ENCODE measurements around the gene CSKMT. TPM values are rescaled to one million over a fixed set of nuclear protein-coding genes. Genes with fewer than 3 reads are reported as not detected.
A peak's percentile ranks its signal among the peaks of the same experiment; 100 is the strongest.
"Not testable (repeated sequence)": the region's sequence is repeated elsewhere in the genome, so short reads cannot be mapped to it uniquely, and the experiment has no call there.

CSKMT gene
- total RNA-seq, 1 donor from 2014 or later, result 7.5 TPM

DNA sequence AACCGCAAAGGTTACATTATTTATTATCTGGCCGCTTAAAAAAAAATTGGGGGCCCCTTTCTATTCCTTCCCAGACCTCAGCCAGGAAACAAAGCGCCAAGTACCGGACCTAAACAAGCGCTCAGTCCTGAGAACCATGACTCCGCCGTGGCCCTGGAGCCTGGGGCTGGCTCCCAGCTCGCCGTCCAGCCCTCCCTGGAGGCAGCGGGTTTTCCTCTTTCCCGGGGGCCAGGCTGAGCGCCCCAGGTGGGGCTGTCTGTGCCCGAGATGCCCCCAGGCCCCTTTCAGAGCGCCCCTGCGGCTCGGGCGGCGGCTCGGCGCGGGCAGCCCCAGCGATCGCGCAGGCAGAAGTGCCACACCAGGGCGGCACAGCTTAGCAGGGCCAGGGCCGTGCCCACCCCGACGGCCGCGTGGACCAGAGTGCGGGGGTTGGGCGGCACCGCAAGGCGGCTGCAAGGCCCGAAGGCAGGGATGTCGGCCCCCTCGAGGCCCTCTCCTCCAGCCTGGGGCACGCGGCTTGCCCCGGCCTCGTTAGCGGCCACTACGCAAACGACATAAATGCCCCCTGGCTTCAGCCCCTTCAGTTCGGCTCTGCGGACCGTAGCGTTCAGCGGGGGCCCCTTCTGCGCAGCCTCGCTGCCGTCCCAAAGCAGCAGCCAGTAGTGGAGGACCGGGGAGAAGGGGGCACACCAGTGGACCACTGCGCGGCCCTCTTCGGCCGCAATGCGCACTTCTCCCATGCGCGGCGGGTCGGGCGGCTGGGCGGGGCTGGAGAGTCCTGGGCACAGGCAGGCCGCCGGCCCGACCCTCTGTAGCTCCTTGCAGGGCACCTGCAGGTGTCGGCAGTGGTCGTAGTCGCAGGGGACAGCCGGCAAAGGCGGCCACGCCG lies 22.6 kb downstream of the CSKMT start:
- DNase-seq (ENCODE audit: low read depth, low spot score), result no peak

DNA sequence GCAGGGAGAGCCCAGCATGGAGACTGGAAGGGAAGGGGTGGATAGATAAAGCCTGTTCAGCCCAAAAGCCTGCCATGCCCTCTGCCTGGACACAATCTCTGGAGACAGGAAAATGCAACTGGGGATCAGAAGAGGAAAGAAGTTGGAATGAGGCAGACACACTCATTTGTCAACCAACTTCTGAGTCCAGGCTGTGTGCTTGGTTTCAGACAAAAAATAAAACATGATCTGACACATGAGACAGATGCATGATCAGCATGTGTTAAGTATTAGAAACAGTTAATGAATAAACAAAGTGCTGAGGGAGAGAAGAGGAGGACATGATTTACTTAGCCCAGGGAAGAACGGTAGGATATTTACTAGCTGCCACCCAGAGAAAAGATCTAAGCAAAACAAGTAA lies 23.4 kb downstream of the CSKMT start:
- no peak for DNase-seq (ENCODE audit: low read depth, low spot score)

DNA sequence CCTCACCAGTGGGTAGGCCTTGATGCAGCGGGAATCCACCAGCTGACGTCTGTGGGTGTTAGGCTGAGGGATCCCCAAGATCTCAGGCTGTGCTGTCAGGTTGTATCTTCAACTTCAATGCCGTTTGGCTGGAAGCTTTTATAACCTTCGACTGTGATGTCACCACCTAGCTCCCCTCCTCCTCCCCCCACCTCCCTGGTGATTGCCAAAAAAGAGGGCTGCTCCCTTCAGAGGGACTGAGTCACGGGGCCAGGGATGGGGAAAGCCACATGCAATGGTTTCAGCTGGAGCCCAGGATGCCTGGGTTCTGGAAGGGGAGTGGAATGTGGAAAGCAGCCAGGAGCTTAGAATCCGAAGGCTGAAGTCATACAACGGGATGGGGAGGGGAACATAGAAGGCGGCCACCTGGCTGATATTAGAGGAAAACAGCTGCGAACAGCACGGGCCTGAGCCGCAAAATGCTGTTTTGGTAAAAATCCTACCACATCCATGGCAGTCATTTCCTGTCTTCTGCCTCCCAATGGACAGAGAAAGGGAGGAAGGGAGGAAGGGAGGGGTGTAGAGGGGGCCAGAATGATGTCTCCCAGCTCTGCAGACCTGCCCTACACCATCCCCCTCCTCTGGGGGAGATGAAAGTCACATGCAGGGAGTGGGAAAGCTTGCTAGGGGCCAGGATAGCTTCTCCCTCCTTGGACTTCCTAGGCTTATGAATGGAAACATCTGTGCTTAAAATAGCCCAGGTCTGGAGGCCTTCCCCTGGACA lies 24.5 kb downstream of the CSKMT start, which contains the start of gene LRRN4CL:
LRRN4CL (minus strand) TSS at position 110 of the 763 bp plus-strand sequence. CDS start 1,022 bp downstream, outside the sequence.
- no peak for DNase-seq (ENCODE audit: low read depth, low spot score)

DNA sequence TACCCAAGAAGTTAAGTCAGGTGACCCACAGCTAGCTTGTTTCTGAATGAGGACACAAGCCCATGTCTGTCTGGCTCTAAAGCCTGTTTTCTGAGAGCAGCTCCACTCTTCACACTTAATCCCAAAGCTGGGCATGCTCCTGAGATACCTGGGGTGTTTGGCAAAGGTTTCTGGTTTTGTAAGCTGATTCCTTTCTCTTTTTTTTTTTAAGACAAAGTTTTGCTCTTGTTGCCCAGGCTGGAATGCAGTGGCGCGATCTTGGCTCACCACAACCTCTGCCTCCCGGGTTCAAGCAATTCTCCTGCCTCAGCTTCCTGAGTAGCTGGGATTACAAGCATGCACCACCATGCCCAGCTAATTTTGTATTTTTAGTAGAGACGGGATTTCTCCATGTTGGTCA lies 28.5 kb downstream of the CSKMT start:
- DNase-seq (ENCODE audit: low read depth, low spot score), result not testable (repeated sequence)

DNA sequence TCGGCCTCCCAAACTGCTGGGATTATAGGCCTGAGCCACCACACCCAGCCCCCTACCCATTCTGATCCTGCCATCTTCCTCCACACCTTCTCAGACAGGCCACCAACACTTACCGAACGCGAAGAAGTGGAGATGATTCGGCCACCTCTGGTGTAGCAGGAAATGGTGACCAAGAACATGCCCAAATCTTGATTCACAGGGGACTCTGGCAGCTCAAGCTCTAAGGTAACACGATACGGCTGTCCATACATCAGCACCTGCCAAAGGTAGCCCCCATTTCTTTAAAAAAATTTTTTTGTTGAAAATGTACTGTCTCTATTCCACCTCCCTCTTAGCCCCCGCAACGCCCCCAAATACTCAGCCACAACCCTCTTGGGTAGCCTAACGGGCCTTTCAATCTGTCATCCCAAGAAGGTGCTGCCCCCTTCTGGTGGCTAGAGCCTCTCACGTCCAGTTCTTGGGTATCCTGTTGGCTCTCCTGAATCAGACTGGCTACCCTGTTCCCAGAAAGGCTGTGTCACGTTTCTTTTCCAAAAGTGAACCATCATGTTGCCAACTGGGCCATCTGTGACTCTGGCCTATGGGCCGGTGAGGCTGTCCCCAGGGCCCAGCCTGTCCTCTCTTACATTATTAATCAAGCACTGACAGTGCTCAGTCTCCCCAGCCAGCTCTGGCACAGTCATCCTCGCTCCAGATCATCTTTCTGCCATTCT lies 29.5 kb downstream of the CSKMT start:
- peak; percentile 59 for DNase-seq (ENCODE audit: low read depth, low spot score)

DNA sequence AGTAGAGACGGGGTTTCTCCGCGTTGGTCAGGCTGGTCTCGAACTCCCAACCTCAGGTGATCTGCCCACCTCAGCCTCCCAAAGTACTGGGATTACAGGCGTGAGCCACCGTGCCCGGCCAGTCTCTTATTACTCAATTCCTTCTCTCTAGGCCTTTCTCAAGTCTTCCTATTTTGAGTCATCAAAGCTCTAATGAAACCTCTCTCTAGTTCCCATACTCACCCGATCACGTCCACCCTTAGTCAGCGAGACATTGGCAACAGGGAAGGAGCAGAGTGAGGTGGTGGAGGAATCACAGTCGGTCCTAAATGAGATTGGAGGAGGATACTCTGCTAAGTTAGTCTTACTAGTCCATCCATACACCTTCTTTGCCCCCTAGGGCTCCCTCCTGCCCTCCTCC lies 37.1 kb downstream of the CSKMT start:
- DNase-seq (ENCODE audit: low read depth, low spot score), result no peak

DNA sequence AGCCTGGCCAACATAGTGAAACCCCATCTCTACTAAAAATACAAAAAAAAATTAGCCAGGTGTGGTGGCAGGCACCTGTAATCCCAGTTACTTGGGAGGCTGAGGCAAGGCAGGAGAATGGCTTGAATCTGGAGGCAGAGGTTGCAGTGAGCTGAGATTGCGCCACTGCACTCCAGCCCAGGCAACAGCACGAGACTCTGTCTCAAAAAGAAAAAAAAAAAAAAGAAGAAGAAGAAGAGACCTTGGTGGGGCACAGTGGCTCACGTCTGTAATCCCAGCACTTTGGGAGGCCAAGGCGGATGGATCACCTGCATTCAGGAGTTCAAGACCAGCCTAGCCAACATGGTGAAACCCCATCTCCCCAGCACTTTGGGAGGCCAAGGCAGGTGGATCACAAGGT lies 38.8 kb downstream of the CSKMT start:
- DNase-seq (ENCODE audit: low read depth, low spot score), result not testable (repeated sequence)

DNA sequence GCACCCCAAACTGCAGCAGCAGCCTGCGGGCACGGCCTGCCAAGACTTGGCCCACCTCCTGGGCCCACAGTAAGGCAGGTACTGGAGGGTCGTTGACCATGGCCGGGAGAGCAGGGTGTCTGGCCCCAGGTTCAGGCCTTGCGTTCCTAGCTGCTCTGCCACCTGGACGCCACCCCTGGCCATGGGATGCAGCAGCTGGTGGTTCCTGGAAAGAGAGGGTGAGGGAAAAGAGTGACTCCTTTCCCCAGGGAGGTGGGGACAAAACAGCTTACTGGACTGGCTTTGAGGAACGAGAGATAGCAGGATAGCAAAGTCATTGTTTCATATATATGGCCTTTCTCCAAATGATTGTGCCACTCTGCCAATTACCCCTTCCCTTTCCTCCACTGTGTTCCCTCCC lies 40.3 kb downstream of the CSKMT start:
- DNase-seq (ENCODE audit: low read depth, low spot score), result no peak

DNA sequence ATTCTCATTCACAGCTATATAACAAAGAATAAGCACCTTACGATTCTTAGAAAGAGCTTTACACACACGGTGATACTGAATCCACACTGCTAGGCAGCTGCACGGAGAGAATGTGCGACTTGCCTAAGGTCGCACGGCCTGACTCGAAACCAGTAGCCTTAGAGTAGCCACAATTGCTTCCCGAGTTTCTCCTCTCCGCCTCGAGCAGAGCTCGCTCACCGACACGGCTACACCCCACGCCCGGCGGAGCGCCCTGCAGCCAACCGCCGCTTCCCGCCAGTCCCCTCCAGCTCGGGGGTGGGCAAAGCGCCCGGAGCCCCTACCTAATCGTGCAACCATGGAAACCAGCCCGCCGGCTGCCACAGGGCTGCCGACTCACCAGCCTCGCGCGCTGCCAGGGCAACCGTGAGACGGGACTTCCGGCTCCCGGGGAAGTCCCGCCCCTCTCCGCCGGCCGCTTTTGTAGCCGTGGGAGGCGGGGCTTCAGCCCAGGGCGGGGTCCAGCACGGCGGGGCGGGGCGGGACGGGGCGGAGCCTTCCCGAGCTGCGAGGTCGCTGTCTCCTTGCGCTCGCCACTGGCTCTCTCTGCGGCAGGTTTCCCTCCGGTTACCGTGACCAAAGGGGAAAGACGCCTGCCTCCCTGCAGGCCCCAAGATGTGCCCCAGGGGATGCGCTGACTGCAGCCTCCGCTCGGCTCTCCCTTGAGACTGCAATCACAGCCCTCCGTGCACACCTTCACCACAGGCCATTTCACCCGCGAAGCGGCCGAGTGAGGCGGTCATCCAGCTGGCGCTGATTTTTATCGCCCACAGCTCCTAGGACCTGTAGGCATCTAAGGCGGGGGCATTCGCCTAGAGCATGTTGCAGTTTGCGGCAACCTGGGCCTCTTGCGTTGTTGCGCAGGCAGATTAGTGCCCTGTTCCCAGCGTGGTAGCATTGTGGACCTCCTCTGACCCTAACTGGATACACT lies 41.1 kb downstream of the CSKMT start:
- peak; percentile 74 for DNase-seq (ENCODE audit: low read depth, low spot score)

DNA sequence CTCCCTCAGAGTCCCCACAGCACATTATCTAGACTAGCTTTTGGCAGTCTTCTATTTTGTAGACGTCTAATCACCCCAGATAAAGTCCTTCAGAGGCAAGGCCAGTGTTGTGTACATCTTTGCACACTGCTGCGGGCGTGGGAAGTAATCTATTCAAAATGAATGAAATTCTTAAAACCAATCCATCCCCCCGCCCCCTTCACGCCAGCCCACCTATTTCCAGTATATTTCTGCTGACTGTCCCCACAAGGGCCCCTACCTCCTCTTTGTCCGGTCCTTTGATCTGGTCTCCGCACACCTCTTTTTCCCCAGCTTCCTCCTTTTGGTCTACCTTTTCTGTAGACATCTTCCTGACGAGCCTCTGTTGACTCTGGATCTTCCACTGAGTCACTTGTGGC lies 41.7 kb downstream of the CSKMT start:
- no peak for DNase-seq (ENCODE audit: low read depth, low spot score)

DNA sequence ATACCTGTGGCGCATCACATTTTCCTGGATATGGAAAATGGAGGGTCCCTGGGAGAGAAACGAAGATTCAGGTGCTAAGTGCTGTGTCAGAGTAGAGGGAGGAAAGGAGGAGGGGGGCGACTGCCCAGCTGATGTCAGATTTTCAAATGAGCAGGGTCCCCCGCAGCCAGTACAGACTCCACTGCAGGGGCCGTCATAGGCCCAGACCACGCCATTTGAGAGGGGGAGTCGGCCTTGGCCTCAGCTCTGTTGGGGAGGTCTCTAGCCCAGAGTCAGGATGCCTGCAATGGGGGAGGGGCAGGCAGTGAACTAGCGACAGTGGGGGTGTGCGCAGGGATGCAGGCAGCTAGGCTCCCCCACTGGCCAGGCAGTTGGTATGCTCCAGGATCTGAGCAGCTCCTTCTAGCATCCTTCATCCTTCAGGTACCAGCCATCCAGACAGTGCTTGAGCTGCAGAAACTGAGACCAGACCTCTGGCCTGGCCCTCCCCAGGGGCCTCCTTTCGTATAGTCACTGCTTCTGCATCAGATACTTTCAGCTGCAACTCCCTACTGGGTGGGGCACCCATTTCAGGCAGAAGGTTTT lies 42.3 kb downstream of the CSKMT start, which contains the start of the genes BSCL2 and GNG3:
BSCL2 (minus strand) TSS at position 148 of the 585 bp plus-strand sequence. CDS start 229 bp downstream, outside the sequence.
GNG3 (plus strand) TSS at position 400 of the 585 bp plus-strand sequence. CDS start 620 bp downstream, outside the sequence.
- no peak for DNase-seq (ENCODE audit: low read depth, low spot score)

DNA sequence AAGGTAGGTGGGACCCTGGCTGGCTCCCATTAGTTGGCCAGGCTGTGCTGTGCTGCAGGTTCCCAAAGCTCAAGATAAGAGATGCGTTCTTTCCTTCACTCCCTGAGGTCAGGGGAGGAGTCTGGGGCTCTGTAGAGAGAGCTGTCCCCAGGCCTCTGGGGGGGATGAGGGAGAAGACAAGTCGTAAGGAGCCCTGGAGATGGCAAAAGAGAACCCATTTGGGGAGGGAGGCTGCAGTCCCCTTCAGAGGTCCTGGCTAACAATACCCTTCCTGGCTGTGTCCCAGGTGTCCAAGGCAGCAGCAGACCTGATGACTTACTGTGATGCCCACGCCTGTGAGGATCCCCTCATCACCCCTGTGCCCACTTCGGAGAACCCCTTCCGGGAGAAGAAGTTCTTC lies 43.3 kb downstream of the CSKMT start:
- no peak for DNase-seq (ENCODE audit: low read depth, low spot score)

DNA sequence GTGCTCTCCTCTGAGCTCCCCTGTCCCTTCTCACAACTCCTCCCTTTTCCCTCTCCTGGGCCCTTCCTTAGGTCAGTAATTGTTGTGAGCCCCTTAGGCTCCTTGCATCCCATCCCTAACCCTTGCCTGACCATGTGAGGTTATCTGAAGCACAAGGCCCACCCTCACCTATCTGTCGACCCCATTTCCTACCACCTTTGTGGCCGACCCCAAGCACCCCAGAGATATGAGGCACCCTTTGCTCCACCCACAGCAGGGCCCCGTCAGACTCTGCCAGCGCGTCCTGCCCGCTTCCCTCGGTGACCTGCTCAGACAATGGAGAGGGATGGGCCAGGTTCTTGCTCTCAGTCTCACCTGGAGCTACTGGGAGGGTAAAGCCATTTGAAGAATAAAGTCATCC lies 43.7 kb downstream of the CSKMT start:
- no peak for DNase-seq (ENCODE audit: low read depth, low spot score)

DNA sequence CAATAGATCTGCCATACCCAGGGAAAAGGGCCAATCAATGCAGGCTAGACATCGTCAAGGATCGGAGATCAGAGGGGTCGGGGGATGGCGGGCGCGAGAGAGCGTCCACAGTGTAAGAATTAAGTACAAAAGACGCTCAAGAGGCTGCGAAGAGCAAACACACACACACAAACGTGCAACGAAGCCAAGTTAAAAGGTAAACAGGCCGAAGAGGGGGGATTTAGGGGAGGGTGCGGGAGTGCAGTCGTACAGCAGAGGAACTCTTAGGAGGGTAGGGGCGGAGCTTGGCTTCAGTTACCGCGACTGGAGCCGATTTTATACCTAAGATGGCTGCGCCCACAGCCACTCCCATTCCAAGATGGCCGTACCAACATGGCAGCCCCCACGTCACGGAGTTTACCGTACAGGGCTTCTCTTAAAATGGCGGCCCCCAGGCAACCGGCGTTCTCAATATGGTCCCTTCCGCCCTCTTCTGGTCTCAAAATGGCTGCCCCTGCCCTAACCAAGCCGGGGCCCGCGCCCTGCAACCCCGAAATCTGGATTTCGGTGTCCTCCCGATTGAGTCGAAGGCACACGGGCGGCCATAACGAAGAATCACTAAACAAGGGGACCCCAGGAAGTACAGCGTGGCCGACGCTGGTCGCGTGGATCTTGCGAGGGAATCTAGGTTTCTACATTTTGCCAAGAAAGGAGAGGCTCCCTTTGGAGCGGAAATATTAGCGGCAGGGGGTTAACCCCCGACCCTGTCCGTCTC lies 44.3 kb downstream of the CSKMT start:
- peak; percentile 92 for DNase-seq (ENCODE audit: low read depth, low spot score)

DNA sequence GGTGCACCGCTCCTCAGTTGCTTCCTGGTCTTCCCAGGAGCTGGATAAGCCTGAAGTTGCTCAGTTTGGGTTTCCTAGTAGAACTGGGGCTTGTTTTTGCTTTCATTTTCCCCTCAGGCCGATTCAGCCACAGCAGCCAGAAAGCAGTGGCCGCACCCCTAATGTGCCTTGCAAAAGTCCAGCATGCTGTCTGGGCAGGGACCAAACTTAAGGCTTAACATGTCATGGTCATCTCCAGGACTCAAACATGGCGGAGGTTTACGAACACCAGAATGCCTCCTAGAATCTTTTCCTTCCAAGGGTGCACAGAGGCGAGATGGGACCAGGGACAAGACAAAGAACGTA lies 44.9 kb downstream of the CSKMT start:
- no peak for DNase-seq (ENCODE audit: low read depth, low spot score)

DNA sequence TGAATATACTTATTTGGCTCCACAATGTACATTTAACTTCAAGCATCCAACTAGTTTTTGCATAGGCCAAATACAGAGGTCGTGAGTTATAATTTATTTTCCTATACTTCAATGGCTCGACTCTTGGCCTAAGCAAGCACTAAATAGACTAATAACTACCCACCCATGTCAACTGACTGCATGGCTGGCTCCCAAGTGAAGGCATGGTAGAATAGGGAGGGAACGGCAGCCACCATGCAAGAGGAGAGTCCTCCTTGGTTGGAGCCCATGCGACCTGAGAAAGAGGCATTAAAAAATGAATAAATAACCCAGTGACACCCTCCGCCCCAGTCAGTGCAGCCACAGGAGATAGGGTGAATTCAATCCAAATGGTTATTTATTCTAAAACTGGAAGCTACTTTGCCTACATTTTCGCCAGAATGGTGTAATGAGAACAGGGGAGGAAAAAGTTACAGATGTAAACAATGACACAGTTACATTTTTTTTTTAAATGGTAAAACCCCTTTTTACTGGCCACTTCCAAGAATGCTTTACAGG lies 47.2 kb downstream of the CSKMT start:
- DNase-seq (ENCODE audit: low read depth, low spot score), result no peak

DNA sequence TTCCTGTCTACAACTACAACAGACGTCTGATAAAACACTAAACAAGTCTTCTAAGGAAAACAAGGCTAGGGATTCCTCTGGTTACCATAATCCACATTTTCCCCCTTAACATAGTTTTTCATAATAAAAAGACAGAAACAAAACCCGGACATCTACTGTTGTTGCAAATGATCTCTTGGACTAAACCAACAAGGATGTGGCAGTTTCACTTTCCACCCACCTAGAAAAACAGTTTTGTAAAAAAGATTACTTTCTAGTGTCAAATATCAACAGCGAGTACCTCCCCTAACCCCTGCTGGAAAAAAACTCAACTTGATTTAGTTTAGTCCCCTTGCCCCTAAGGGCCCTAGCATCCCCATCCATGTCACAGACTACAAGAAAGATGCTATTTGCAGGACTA lies 47.7 kb downstream of the CSKMT start:
- no peak for DNase-seq (ENCODE audit: low read depth, low spot score)

DNA sequence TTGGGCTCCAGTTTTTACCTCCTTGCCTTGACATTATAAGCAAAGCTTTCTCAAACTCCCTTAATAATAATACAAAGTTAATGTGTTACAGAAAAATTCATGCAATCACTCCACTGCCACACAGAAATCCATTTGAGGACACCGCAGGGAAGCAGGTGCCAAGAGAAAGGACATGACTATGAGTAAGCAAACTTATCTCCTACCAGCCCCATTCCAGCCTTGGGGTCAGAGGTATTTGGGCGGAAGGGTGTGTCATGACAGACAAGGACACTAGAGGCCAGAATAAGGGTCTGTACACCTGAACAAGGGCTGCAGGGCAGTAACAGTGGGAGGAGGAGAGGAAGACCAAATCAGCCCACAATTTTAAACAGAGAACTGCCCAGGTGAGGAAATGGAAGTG lies 48.2 kb downstream of the CSKMT start:
- no peak for DNase-seq (ENCODE audit: low read depth, low spot score)
